GM04504 (cell line): ENCODE results near the gene ABRACL.

ENCODE experiments used
- DNase-seq: peaks from one replicate; pipeline ENCODE4 v3.0.0-alpha.2; 2012; ENCODE audit warnings: low read depth

The ABRACL gene

DNA sequence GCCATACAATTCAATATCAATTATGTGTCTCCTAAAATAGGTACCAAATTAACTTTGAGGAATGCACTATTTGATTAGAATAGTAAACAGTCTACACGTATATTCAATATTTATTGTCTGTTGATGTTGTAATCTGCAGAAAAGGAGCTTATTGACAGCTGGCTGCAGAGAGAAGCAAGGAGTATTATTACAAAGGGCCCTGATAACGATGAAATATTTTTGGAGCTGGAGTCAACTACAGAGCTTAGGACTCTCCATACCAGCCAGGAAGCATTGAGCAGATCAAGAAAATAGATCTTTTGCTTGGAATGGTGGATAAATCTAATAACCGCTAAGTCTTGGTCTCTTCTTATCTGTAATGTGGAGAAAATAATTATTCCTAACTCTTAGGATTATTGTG lies 25.5 kb downstream of the ABRACL start:
- no peak for DNase-seq

DNA sequence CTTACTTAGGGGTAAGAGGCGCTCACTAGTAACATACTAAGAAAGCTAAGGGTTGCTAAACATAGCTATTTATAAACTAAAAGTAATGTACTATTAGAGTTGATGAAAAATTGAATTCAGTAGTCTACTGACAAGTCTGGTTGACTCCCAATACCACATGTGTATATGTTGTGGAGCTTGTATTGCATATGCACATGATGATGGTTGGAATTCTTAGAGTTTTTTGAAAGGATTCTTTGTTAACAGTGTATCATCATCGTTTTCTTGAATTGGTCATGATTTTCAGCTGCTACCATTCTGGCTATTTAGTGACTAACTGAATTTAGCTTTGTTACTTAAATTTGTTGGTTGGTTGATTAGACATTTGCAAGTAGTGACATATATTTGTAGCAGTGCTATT lies 27.2 kb downstream of the ABRACL start:
- DNase-seq = no peak

DNA sequence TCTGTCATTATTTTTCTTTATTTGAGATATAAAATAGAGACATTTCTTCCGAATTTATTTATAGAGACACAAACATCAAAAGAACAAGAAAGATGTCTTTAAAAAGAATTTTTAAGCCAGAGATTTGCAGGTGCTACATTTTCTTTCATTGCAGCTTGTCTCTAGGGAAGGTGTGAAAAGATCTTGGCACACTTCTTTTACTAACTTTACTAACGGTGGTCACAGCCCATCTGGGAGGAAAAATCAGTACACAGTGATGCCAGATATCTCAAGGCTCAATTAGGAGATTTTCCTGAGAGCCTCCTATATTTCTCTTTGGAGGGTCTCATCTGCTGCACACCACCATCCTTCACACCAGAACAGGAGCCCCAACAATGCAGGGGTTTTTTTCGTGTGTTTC lies 29.5 kb downstream of the ABRACL start:
- DNase-seq = no peak

DNA sequence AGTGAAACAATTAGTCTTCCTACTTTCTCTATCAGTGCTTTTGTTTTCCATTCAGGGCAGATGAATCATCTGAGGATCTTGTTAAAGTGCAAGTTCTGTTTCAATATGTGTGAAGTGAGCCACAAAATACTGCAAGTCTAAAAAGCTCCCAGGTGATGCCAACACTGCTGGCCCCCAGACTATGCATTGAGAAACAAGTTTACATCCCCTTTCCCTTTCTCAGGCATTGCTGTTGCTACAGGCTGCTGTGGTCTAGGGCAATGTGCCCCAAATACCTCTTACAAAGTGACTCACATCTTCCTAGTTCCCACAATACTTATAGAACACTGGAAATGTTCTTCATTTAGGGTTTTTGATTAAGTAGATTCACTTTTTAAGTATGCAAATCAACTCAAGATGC lies 31.8 kb downstream of the ABRACL start:
- DNase-seq = peak; percentile 29

DNA sequence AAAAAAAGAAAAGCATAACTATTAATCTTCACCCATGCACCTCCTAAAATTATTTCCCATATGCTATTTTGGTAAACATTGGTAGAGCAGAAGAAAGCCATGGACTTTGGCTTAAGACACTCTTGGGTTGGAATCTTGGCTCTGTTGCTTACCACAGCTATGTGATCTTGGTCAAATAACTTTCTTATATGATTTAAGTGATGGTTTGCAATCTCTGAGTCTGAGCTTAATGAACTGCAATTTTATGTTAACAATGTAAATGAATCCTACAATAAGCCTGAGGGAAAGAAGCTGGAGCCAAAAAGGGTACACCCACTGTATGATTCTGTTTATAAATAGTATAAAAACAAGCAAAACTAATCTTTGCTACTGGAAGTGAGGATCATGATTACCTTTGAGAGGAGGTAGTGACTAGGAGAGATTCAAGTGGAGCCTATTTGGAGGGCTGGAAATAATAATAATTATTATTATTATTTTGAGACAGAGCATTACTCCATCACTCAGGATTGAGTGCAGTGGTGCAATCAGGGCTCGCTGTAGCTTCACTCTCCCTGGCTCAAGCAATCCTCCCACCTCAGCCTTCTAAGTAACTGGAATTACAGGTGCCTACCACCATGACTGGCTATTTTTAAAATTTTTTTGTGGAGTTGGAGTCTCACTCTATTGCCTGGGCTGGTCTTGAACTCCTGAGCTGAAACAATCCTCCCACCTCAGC lies 34.5 kb downstream of the ABRACL start:
- DNase-seq = peak; percentile 20

DNA sequence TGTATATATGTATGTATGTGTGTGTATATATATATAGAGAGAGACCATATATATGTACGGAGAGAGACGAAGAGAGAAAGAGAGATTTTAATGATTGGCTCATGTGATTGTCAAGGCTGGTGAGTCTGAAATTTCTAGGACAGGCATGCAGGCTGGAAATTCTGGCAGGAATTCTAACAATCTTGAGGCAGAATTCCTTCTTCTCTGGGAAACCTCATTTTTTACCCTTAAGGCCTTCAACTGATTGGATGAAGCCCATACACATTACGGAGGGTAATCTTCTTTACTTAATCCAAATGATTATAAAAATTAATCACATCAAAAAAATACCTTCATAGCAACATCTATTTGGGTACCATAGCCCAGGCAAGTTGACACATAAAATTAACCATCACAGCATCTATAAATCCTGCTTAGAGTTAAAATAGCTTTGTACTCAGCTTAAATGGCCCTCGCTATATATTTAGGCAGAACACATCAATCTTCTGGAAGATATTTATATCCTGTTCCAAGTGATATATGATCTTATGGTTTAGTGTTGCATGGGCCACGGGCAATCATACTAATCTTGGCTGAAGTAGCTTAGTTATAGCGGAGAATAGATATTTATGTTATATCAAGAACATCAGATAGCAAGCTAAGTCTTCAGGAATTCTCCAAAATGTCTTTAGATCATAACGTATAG lies 36.6 kb downstream of the ABRACL start:
- no peak for DNase-seq

DNA sequence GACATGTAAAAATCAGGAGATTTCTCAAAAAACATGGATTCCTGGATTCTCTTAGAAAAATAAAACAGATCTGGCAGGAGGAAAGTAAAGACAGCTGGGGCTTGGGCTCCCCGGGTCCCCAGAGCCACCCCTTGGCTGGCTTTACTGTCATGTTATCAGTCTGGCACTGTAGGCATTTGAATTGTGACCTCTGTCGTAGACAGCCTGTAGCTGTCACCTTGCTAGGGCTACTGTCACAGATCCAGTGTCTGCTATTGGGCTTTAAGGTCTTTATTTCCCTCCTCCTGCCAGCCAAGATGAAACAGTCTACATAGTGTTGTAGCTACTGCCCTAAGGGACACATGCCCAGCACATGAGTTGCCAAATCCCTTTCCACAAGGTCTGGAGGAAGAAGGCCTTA lies 37.5 kb downstream of the ABRACL start:
- DNase-seq = no peak

DNA sequence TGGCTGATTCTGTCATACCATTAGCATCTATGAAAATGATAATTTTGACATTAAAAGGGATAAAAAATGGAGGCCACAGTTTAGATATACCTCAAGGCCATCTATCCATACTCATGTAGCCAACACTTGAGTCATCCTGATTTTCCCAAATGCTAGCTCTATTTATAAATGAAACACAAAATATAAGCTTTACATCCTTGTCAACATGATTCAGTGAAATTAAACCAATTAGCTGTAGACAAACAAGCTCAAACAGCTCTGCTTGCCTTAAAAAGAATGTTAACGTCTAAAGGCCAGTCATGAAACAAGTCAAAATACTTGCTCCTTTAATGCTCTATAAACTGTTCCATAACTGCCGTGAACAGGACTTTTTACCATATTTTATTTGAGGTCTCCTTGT lies 40.3 kb downstream of the ABRACL start:
- no peak for DNase-seq

DNA sequence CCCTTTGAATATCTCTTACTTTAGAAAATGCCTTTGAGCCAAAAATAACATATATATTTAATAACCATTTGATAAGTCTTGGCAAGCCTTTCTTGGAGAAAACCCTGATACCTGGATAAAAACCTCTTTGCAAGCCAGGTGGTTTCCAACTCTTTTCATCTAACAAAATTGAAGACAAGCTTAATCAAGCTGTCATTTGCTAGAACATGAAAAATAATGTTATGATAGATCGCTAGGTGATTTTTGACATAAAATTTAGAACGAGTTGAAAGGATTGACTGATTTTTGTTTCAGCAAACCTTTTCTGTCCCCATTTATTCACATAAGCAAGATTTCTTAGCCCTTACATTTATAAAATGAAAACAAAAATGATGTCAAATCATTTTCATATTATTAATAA lies 44.6 kb downstream of the ABRACL start:
- DNase-seq = no peak

DNA sequence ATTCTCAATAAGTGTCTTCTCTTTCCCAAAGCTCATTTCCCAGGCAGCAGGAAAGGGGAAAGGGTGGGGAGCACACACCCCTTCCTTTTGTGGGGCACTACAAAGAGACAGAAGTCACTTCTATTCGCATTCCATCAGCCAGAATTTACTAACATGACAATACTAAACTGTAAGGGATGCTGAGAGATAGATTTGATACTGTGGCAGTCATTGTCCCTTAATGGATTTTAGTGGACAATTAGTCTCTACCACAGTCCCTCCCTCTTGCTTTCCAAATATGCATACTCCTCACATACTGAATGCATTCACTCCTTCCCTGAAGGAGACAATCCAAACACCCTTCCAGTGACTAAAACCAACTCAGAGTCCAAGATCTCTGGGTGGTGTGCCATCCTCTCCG lies 50.5 kb downstream of the ABRACL start:
- DNase-seq = no peak

DNA sequence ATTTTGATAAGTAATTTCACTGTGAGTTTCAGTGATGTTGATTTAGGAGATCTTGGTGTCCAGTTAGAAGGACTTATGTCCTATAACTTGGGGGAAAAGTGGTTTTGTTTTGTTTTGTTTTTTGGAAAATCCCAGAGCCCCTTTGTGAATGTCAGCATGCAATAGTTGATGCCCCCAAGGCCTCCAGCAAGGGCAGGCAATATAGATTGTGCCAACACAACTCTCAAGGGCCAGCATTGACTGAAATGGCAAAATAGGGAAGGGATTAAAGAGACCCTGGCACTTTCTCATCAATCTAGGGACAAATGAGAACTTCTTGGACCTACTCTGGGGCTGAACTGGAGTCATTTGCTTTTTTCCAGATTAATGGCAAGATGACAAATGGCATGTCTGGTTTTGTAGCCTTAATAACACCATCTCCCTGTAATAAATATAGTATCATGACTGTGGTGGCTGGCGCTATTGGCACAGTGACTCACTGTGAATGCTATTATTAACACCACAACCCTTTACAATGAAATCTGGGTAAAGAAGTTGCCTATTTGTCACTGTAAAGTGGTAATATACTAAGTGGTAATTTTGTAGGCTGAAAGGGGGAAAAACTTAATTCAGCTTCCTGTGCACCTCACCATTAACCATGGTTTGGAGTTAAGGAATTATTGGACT lies 51.8 kb downstream of the ABRACL start:
- DNase-seq = no peak

DNA sequence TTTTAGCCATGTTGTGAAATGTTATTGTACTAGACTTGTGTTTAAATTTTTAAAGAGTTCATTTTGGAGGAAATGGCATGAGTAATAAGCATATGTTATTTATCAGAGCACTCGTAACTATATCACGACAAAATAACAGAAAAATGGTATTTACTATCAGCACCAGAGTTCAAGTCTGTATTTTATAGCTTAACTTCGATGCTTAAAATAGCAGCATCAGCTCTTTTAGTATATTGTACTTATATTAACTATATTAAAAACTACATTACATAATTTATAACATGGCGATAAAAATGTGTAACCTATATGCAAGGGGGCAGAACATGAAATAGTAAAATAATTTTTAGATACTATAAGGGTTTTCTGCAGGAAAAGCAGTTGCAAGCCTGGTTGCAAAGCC lies 52.9 kb downstream of the ABRACL start:
- DNase-seq = no peak

DNA sequence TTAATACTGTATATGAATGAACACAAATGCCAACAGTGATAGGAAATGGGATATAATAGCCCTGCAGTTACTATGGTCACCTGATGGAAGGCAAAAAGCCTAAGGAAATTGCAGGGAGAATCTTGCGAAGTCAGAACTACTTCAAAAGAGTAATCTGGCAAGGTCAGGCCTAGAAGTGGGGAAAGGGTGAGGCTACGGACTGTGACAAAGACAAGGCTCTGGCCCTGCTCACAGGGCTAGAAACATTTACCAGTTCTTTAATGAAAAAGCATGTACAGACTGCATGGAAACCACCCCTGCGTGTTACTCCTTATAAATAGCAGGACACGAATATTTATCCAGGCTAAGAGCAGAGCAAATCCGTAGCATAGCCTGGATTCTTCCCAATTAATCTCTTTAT lies 53.8 kb downstream of the ABRACL start:
- DNase-seq = no peak

DNA sequence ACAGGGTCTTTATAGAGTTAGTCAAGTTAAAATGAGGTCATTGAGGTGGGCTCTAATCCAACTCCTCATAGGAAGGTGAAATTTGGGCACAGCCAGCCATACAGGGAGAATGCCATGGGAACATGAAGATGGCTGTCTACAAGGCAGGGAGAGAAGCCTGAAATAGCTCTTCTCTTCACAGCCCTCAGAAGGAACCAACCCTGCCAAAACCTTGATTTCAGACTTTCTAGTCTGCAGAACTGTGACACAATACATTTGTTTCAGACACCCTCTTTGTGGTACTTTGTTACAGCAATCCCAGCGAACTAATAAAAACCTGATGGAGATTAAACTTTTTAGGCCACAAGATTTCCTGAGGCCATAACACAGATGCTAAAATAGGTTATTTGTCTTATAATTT lies 63.3 kb downstream of the ABRACL start:
- no peak for DNase-seq
